DMS 273 treated with DMSO at 0.1 percent for 48 hours (cell line): ENCODE data around the gene CCDC185.

Experiments used
- DNase-seq: peaks from one replicate; lab custom pipeline; 2025; lab: John Stamatoyannopoulos, UW

The CCDC185 gene

GRCh38 chr1:223437151-223437550 is 43.9 kb downstream of the CCDC185 start:
- no peak for DNase-seq

GRCh38 chr1:223443397-223443796 is 50.2 kb downstream of the CCDC185 start:
- DNase-seq, result no peak

DNA sequence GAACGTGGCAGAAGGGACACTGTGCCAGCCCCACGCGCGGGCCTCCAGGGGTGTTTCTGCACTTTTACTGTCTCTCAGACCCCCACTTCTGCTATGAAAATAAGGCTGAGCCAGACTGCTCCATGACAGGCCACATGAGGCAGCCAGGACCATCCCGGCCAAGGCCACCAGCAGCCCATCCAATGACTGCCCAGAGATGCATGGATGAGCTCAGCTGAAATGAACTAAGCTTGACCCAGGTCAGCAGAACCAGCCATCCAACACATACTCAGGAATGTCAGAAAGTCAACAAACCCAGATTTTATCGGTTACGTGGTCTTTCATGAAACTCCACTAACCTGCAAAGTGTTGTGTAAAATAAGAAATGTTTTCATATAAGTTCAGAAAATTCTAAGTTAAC is 51.2 kb downstream of the CCDC185 start:
- no peak for DNase-seq
